ENCODE measurements around the gene ADAD1. TPM values are rescaled to one million over a fixed set of nuclear protein-coding genes. Genes with fewer than 3 reads are reported as not detected.

The ADAD1 gene
- total RNA-seq, 2 experiments from 2014 or later, result not detected

DNA sequence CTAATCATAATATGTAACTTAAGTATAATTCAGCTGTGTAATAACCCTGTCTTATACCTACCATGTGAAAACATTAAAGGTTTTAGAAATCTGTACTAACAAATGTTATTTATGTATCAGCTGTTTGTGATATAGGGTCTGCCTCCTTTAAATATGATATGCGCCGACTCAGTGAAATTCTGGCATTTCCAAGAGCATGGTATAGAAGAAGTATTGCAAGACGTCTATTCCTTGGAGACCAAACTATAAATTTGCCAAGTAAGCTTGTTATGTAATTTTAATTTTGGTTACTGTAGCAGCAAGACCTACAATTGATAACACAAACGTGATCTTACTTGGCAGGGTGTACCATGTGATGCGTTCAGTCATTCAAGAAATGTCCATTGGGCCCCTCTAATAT, 32.3 kb upstream of the ADAD1 start:
- intact Hi-C loops (cut with micrococcal nuclease; ENCODE audit: unreplicated experiment), result no loop called here
- POLR2A ChIA-PET, result no interaction called here

DNA sequence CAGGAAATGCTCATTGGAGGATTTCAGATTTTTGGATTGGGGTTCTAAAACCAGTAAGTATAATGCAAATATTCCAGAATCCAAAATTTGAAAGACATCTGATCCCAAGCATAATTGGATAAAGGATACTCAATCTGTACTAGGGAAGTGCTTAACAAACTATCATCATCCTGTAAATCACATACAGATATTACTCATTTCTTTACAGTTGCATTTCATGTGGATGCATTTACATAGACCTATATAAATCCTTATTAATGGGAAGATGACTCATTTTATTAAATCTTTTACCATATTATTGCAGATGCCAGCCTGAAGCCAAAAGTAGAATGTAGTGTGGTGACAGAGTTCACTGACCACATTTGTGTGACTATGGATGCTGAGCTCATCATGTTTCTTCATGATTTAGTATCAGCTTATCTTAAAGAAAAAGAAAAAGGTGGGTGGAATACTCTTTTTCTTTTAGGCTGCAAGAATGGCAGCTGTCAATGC, 22.4 kb upstream of the ADAD1 start:
- POLR2A ChIA-PET, result interaction anchor here (1.0 kb wide), 1 partner anchor 15 kb away, joined by 5 read pairs; no protein-coding TSS in a partner anchor
- no TSS peak for BruUV-seq (replicated peaks)
- H3K79me2 ChIP-seq (ENCODE audit: insufficient read depth, low read depth, low read length), result no peaks in the 10 kb centered on the region

More for the DNA sequence above, 32.3 kb upstream of the ADAD1 start:
- H3K36me3 ChIP-seq (ENCODE audit: insufficient read depth, low read length), result peaks cover 42% of the 10 kb centered on the region
- H3K4me3 ChIP-seq (ENCODE audit: low read depth, low read length, poor library complexity, severe bottlenecking), result no peak overlapping the region
- BruUV-seq (replicated peaks), result no TSS peak
- H3K4me1 ChIP-seq (ENCODE audit: insufficient read depth, low read length, poor library complexity, severe bottlenecking), result no peaks in the 10 kb centered on the region
- no peak for DNase-seq (ENCODE audit: low spot score)
- H2AFZ ChIP-seq (ENCODE audit: low read length), result no peak overlapping the region
- H3K4me2 ChIP-seq (ENCODE audit: low read length), result no peak overlapping the region
- no peaks in the 10 kb centered on the region; the same call in 1 of the 2 replicates for H4K20me1 ChIP-seq (ENCODE audit: insufficient read depth, low read length)
- H3K9me2 ChIP-seq (ENCODE audit: insufficient read depth, low read length), result no peaks in the 10 kb centered on the region
- no peaks in the 10 kb centered on the region for H3K79me2 ChIP-seq (ENCODE audit: insufficient read depth, low read depth, low read length)
- no peak for TF ChIP-seq EZH2phosphoT487 (IDR thresholded peaks at IDR 0.05; ENCODE audit: borderline replicate concordance, low read depth, low read length)
- no peak overlapping the region for H3K27ac ChIP-seq (ENCODE audit: low read depth, low read length, poor library complexity, severe bottlenecking)
- CTCF ChIA-PET (ENCODE audit: unreplicated experiment), result no interaction called here
- no peaks in the 10 kb centered on the region for H3K9me3 ChIP-seq (ENCODE audit: low read length)

DNA sequence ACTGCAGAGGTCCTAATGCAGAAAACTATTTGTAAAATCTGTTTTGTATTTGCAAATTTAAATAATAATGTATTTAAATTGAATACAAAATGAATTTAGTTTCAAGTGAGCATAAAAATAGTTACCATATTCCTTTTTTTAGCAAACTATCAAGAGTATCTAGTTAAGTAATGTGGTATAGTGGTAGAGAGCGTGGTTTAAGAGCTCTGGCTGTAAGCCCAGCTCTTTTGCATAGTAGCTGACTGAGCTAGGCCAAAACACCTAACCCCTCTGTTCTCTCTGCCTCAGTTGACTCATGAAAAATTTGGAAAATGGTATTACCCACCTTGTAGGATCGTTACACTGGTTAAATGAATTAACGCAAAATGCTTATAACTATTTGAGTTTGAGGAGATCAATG, 18.1 kb upstream of the ADAD1 start:
- Histone ChIP-seq H3K4me1 (ENCODE audit: insufficient read depth, low read length, poor library complexity, severe bottlenecking) (no peaks in the 10 kb centered on the region), H3K9me3 (ENCODE audit: low read length) (no peaks in the 10 kb centered on the region), H3K36me3 (ENCODE audit: insufficient read depth, low read length) (peaks cover 24% of the 10 kb centered on the region), H3K79me2 (ENCODE audit: insufficient read depth, low read depth, low read length) (no peaks in the 10 kb centered on the region), H3K4me2 (ENCODE audit: low read length) (no peak overlapping the region), H2AFZ (ENCODE audit: low read length) (no peak overlapping the region), H3K4me3 (ENCODE audit: low read depth, low read length, poor library complexity, severe bottlenecking) (no peak overlapping the region), H3K9me2 (ENCODE audit: insufficient read depth, low read length) (no peaks in the 10 kb centered on the region), H4K20me1 (ENCODE audit: insufficient read depth, low read length) (no peaks in the 10 kb centered on the region), H3K27ac (ENCODE audit: low read depth, low read length, poor library complexity, severe bottlenecking) (no peak overlapping the region)
- intact Hi-C loops (cut with micrococcal nuclease; ENCODE audit: unreplicated experiment), result no loop called here
- TF ChIP-seq, protein P1, sequence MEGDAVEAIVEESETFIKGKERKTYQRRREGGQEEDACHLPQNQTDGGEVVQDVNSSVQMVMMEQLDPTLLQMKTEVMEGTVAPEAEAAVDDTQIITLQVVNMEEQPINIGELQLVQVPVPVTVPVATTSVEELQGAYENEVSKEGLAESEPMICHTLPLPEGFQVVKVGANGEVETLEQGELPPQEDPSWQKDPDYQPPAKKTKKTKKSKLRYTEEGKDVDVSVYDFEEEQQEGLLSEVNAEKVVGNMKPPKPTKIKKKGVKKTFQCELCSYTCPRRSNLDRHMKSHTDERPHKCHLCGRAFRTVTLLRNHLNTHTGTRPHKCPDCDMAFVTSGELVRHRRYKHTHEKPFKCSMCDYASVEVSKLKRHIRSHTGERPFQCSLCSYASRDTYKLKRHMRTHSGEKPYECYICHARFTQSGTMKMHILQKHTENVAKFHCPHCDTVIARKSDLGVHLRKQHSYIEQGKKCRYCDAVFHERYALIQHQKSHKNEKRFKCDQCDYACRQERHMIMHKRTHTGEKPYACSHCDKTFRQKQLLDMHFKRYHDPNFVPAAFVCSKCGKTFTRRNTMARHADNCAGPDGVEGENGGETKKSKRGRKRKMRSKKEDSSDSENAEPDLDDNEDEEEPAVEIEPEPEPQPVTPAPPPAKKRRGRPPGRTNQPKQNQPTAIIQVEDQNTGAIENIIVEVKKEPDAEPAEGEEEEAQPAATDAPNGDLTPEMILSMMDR (conservative IDR thresholded peaks at IDR 0.05; ENCODE audit: low read length), result no peak
- no peak for TF ChIP-seq EZH2phosphoT487 (IDR thresholded peaks at IDR 0.05; ENCODE audit: borderline replicate concordance, low read depth, low read length)
- no peak for DNase-seq (ENCODE audit: low spot score)
- no TSS peak for BruUV-seq (replicated peaks)
- ChIA-PET POLR2A (interaction anchor here (1.8 kb wide), 1 partner anchor 10 kb away, joined by 4 read pairs; no protein-coding TSS in a partner anchor), CTCF (ENCODE audit: unreplicated experiment) (no interaction called here)

More for the DNA sequence above, 22.4 kb upstream of the ADAD1 start:
- intact Hi-C loops (cut with micrococcal nuclease; ENCODE audit: unreplicated experiment), result no loop called here
- Histone ChIP-seq H3K9me3 (ENCODE audit: low read length) (no peaks in the 10 kb centered on the region), H3K27ac (ENCODE audit: low read depth, low read length, poor library complexity, severe bottlenecking) (no peak overlapping the region), H3K4me3 (ENCODE audit: low read depth, low read length, poor library complexity, severe bottlenecking) (no peak overlapping the region), H3K36me3 (ENCODE audit: insufficient read depth, low read length) (peaks cover 40% of the 10 kb centered on the region), H2AFZ (ENCODE audit: low read length) (no peak overlapping the region), H3K9me2 (ENCODE audit: insufficient read depth, low read length) (no peaks in the 10 kb centered on the region), H3K4me1 (ENCODE audit: insufficient read depth, low read length, poor library complexity, severe bottlenecking) (no peaks in the 10 kb centered on the region), H3K4me2 (ENCODE audit: low read length) (no peak overlapping the region), H4K20me1 (ENCODE audit: insufficient read depth, low read length) (no peaks in the 10 kb centered on the region)
- CTCF ChIA-PET (ENCODE audit: unreplicated experiment), result no interaction called here
- DNase-seq (ENCODE audit: low spot score), result no peak
- no peak for TF ChIP-seq EZH2phosphoT487 (IDR thresholded peaks at IDR 0.05; ENCODE audit: borderline replicate concordance, low read depth, low read length)
- TF ChIP-seq, protein P1 (conservative IDR thresholded peaks at IDR 0.05; ENCODE audit: low read length), result no peak
